Colonic mucosa (tissue), 4 donors: ENCODE data around the gene DESI1. TPM values are rescaled to one million over a fixed set of nuclear protein-coding genes. Genes with fewer than 3 reads are reported as not detected.
"Not testable (repeated sequence)": the region's sequence is repeated elsewhere in the genome, so short reads cannot be mapped to it uniquely, and the experiment has no call there.

Experiments
- DNase-seq: peaks from one replicate; pipeline ENCODE4 v3.0.0-alpha.2; 2020
- H3K27ac ChIP-seq: fragments of 200-600 bp; one replicate; pipeline ENCODE4 v1.8.0; 2021
- H3K27me3 ChIP-seq: fragments of 200-600 bp; one replicate; pipeline ENCODE4 v1.8.0; 2021
- H3K36me3 ChIP-seq: fragments of 200-600 bp; one replicate; pipeline ENCODE4 v1.8.0; 2021
- H3K4me1 ChIP-seq: fragments of 200-600 bp; one replicate; pipeline ENCODE4 v1.8.0; 2021; ENCODE audit warnings: mild to moderate bottlenecking
- H3K4me3 ChIP-seq: fragments of 200-600 bp; one replicate; pipeline ENCODE4 v1.8.0; 2021
- H3K9ac ChIP-seq, 2 donors: one replicate each; pipeline ENCODE4 v1.7.0; 2013; ENCODE audit warnings: control low read depth in 2 of 2, low read depth in 2 of 2, low read length in 2 of 2
- H3K9me3 ChIP-seq: fragments of 200-600 bp; one replicate; pipeline ENCODE4 v1.8.0; 2021
- intact Hi-C: fragments of 100-400 bp; cut with DNase I; formaldehyde crosslinking; loops from one replicate; pipeline ENCODE4 v1.14.1; 2022
- total RNA-seq, 2 donors: library from RNA; stranded (reverse); fragmentation: NEBNext Ultra II Directional in 1 of 2; extraction: Animal tissue kit (Norgen Biotek cat#: 25700) in 1 of 2; gene quantifications; one replicate each; pipeline ENCODE4 v1.2.1, GENCODE V29; 2021
- TF ChIP-seq, protein P1 (sequence below): fragments of 200-600 bp; IDR thresholded peaks from one replicate; pipeline ENCODE4 v1.8.0; 2022; ENCODE audit warnings: antibody characterized with exemption, mild to moderate bottlenecking
- donor health status: healthy.
- donor health status: DM: no; HTN: no; CAD: no.
- donor health status: DM: no; HTN: no; CAD: no.

DESI1 gene
- total RNA-seq, 2 donors from 2014 or later: 19.2 to 32.1 TPM

DNA sequence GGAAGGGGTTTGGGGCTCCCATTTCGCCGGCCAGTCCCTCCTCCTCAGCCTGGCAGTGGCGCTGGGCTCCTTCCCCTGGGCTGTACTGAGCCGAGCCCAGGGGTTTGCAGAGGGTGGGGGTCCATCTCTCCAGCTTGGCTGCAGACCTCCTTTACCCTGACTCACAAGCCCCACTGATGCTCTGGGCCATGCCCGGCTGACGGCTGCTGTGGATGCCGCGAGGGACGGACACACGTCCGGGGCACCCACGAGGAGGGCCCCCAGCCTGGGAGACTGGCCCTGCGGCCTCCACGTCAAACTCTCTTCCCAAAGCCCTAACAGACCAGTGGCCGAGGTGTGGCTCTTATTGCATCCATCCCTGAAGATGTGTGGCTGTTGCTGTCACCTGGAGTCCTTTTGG is 45.3 kb downstream of the DESI1 start:
- no peaks in the 10 kb centered on the region for H3K36me3 ChIP-seq
- no peaks in the 10 kb centered on the region for H3K4me1 ChIP-seq
- intact Hi-C loops: no loop called here
- no peaks in the 10 kb centered on the region for H3K27me3 ChIP-seq
- no peak overlapping the region for H3K27ac ChIP-seq
- DNase-seq: no peak
- no peak overlapping the region for H3K9ac ChIP-seq
- H3K9me3 ChIP-seq: no peaks in the 10 kb centered on the region
- TF ChIP-seq, protein P1, sequence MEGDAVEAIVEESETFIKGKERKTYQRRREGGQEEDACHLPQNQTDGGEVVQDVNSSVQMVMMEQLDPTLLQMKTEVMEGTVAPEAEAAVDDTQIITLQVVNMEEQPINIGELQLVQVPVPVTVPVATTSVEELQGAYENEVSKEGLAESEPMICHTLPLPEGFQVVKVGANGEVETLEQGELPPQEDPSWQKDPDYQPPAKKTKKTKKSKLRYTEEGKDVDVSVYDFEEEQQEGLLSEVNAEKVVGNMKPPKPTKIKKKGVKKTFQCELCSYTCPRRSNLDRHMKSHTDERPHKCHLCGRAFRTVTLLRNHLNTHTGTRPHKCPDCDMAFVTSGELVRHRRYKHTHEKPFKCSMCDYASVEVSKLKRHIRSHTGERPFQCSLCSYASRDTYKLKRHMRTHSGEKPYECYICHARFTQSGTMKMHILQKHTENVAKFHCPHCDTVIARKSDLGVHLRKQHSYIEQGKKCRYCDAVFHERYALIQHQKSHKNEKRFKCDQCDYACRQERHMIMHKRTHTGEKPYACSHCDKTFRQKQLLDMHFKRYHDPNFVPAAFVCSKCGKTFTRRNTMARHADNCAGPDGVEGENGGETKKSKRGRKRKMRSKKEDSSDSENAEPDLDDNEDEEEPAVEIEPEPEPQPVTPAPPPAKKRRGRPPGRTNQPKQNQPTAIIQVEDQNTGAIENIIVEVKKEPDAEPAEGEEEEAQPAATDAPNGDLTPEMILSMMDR: no peak
- H3K4me3 ChIP-seq: no peak overlapping the region

DNA sequence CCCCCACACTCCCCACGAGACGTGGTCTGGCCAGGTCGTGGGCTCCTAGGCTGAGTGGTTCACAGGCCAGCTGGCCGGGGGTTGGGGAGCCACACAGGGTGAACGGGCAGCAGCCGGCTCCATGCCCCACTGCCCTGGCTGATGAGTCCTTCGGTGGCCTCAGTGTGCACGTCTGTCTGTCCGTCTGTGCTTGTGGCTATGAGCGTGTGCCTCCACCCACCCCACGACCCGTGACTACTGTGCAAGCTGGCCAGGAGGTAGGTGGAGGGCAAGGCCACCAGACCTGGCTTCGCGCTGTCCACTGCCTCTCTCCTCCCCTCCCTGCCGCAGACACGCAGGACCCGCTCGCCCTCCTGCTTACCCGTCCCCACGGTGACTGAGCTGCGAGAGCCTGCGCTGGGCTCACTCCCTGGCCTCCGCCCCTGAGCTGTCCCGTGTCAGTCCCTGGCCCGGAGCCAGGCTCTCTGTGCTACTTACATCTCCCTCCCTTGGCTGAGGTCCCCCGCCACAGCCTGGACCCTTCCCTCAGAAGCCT is 45.9 kb downstream of the DESI1 start:
- no peaks in the 10 kb centered on the region for H3K4me1 ChIP-seq
- no peaks in the 10 kb centered on the region for H3K36me3 ChIP-seq
- no peak overlapping the region for H3K4me3 ChIP-seq
- peak; percentile 36 for DNase-seq
- TF ChIP-seq, protein P1: no peak
- no peaks in the 10 kb centered on the region for H3K9me3 ChIP-seq
- H3K27me3 ChIP-seq: no peaks in the 10 kb centered on the region
- intact Hi-C loops: no loop called here
- H3K9ac ChIP-seq: peak overlapping the region in 1 of 2 donors; percentile 12
- H3K27ac ChIP-seq: no peak overlapping the region

DNA sequence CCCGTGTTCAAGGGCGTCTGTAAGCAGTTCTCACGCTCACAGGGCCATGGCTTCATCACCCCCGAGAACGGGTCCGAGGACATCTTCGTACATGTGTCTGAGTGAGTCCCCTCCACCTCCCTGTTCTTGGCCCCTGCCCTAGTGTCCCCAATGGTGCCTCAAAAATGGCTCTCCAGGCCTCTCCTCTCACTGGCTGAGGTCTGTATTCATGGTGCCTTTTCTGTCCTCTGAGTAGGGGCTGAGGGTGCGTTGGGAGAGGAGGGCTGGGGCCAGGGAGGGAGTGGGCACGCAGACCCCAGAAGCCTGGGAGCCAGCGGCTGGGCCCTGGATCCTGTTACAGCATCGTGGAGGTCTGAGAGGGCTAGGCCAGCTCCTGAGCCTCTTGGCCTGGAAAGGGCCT is 47.2 kb downstream of the DESI1 start:
- no peak overlapping the region for H3K4me3 ChIP-seq
- intact Hi-C loops: no loop called here

DNA sequence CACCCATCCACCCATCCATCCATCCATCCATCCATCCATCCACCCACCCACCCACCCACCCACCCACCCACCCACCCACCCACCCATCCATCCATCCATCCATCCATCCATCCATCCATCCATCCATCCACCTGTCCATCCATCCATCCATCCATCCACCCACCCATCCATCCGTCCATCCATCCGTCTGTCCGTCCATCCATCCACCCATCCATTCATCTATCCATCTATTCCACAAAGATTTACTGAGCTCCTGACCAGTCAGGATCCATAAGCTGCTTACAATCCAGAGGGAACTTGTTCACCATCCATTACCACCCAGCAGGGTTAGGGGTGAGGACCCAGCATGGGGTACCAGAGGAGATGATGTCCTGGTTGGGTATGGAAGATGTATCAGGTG is 48.5 kb downstream of the DESI1 start:
- H3K36me3 ChIP-seq, H3K9me3 ChIP-seq, intact Hi-C loops, H3K27ac ChIP-seq, H3K4me1 ChIP-seq, H3K9ac ChIP-seq, DNase-seq, H3K27me3 ChIP-seq, H3K4me3 ChIP-seq: not testable (repeated sequence)

More for the DNA sequence above, 47.2 kb downstream of the DESI1 start:
- H3K9ac ChIP-seq: no peak overlapping the region
- TF ChIP-seq, protein P1: no peak
- DNase-seq: no peak
- no peaks in the 10 kb centered on the region for H3K27me3 ChIP-seq
- H3K9me3 ChIP-seq: no peaks in the 10 kb centered on the region
- no peak overlapping the region for H3K27ac ChIP-seq
- no peaks in the 10 kb centered on the region for H3K4me1 ChIP-seq
- H3K36me3 ChIP-seq: no peaks in the 10 kb centered on the region

- Histone ChIP-seq H3K9me3 (no peaks in the 10 kb centered on the region), H3K36me3 (no peaks in the 10 kb centered on the region), H3K4me3 (no peak overlapping the region), H3K27ac (no peak overlapping the region), H3K27me3 (no peaks in the 10 kb centered on the region), H3K4me1 (no peaks in the 10 kb centered on the region), H3K9ac (no peak overlapping the region)
- TF ChIP-seq, protein P1: no peak
- intact Hi-C loops: no loop called here
- DNase-seq: no peak
Measured at GRCh38 chr22:41571786-41572185, 49.1 kb downstream of the DESI1 start.

GRCh38 chr22:41570221-41570620 is 50.6 kb downstream of the DESI1 start:
- no peaks in the 10 kb centered on the region for H3K9me3 ChIP-seq
- no peaks in the 10 kb centered on the region for H3K36me3 ChIP-seq
- H3K4me1 ChIP-seq: no peaks in the 10 kb centered on the region
- no peak overlapping the region for H3K27ac ChIP-seq
- H3K4me3 ChIP-seq: no peak overlapping the region
- no peaks in the 10 kb centered on the region for H3K27me3 ChIP-seq
- intact Hi-C loops: no loop called here
- no peak overlapping the region for H3K9ac ChIP-seq
- no peak for DNase-seq
- TF ChIP-seq, protein P1: no peak
